K562 (cell line): ENCODE measurements around the gene ALG12. TPM values are rescaled to one million over a fixed set of nuclear protein-coding genes. Genes with fewer than 3 reads are reported as not detected.

Source experiments
- ATAC-seq: fragments of 200-7000 bp; cut with Tn5 transposase; 3 replicates; pipeline ENCODE4 v1.9.1; 2020; ENCODE audit warnings: moderate library complexity
- BruUV-seq: library from RNA; stranded (reverse); fragments of 400-500 nt; replicated peaks from 2 replicates; lab custom pipeline; 2021; lab: Mats Ljungman, UMichigan
- CTCF ChIA-PET: fragments of 300-600 bp; formaldehyde crosslinking; extraction: SDS; loops from one replicate; lab custom pipeline; 2021; ENCODE audit warnings: low intra/inter-chr PET ratio; lab: Yijun Ruan, JAX
- POLR2A ChIA-PET: fragments of 300-600, 350-650 bp; sonication (Branson Sonifier 250); formaldehyde crosslinking; extraction: SDS; loops from one replicate; lab custom pipeline; 2021; ENCODE audit warnings: antibody characterized with exemption, inconsistent platforms; lab: Yijun Ruan, JAX
- DNase-seq, 4 experiments: peaks; one replicate each; pipeline versions ENCODE4 v3.0.0 to v3.0.0-alpha.2; 2011 to 2018; ENCODE audit warnings: low spot score in 3 of 4, mixed read lengths in 3 of 4; ENCODE audit errors: extremely low read depth in 1 of 4
- FAIRE-seq: peaks from 2 replicates; lab custom pipeline; 2011; peaks lifted over from hg19 to GRCh38; lab: Jason Lieb, UNC
- H2AFZ ChIP-seq: 2 replicates; pipeline ENCODE4 v1.6.0; 2011; ENCODE audit warnings: low read depth, low read length, control low read depth, inconsistent platforms
- H3K27ac ChIP-seq: fragments of 200-600 bp; 3 replicates; pipeline ENCODE4 v1.8.0; 2011; ENCODE audit warnings: low read depth, mild to moderate bottlenecking, control low read depth, inconsistent platforms, low read length, moderate library complexity, mixed read lengths; ENCODE audit errors: extremely low read depth
- H3K27me3 ChIP-seq, 2 experiments: fragments of 300-600 bp in 1 of 2; 2 replicates in 1 of 2; 3 replicates in 1 of 2; pipeline versions ENCODE4 v1.6.0 to v1.8.0; 2011; ENCODE audit warnings: inconsistent platforms in 2 of 2, low read length in 2 of 2, mild to moderate bottlenecking in 1 of 2, mixed read lengths in 1 of 2, moderate library complexity in 1 of 2; ENCODE audit not compliant: control insufficient read depth in 2 of 2, insufficient read depth in 2 of 2
- H3K36me3 ChIP-seq: fragments of 300-600 bp; 3 replicates; pipeline ENCODE4 v1.8.0; 2011; ENCODE audit warnings: mild to moderate bottlenecking, low read length, inconsistent platforms; ENCODE audit not compliant: control insufficient read depth, insufficient read depth
- H3K4me1 ChIP-seq, 2 experiments: fragments of 200-600 bp in 1 of 2; replicated peaks in 1 of 2; 2 replicates in 1 of 2; 3 replicates in 1 of 2; pipeline versions ENCODE4 v1.5.1 to v1.8.0; 2011; ENCODE audit warnings: inconsistent platforms in 2 of 2, low read length in 2 of 2, mild to moderate bottlenecking in 1 of 2, mixed read lengths in 1 of 2, moderate library complexity in 1 of 2; ENCODE audit not compliant: control insufficient read depth in 2 of 2, insufficient read depth in 2 of 2
- H3K4me2 ChIP-seq: 2 replicates; pipeline ENCODE4 v1.6.1; 2011; ENCODE audit warnings: low read length, control low read depth, inconsistent platforms, mixed read lengths; ENCODE audit not compliant: insufficient read depth
- H3K4me3 ChIP-seq: fragments of 200-600 bp; sonication (generic), shearing (Covaris generic); 2 replicates; pipeline ENCODE4 v1.5.1; 2016; ENCODE audit warnings: control low read depth, inconsistent platforms
- H3K79me2 ChIP-seq: fragments of 200-600 bp; 3 replicates; pipeline ENCODE4 v1.8.0; 2011; ENCODE audit warnings: low read length, inconsistent platforms; ENCODE audit not compliant: control insufficient read depth, insufficient read depth
- H3K9ac ChIP-seq, 2 experiments: 2 replicates each; pipeline versions ENCODE4 v1.6.0 to v1.6.1; 2011; ENCODE audit warnings: low read depth in 2 of 2, low read length in 2 of 2, control low read depth in 1 of 2, inconsistent platforms in 1 of 2, mild to moderate bottlenecking in 1 of 2, mixed read lengths in 1 of 2; ENCODE audit not compliant: insufficient read depth in 1 of 2
- H3K9me1 ChIP-seq: one replicate; pipeline ENCODE4 v1.6.0; 2011; ENCODE audit warnings: inconsistent platforms, mild to moderate bottlenecking, low read length, moderate library complexity; ENCODE audit not compliant: control insufficient read depth, insufficient read depth
- H3K9me3 ChIP-seq: replicated peaks from 2 replicates; pipeline ENCODE4 v1.5.1; 2011; ENCODE audit warnings: low read depth, low read length, inconsistent platforms; ENCODE audit not compliant: control insufficient read depth, insufficient read depth
- H4K20me1 ChIP-seq: replicated peaks from 2 replicates; pipeline ENCODE4 v1.6.1; 2011; ENCODE audit warnings: low read length, inconsistent platforms, mixed read lengths; ENCODE audit not compliant: control insufficient read depth, insufficient read depth
- BMI1 ChIP-seq: fragments of 150-350 bp; IDR thresholded peaks from 2 replicates; pipeline ENCODE4 v1.6.1; 2014; ENCODE audit warnings: low read length
- GTF2B ChIP-seq: IDR thresholded peaks from 2 replicates; pipeline ENCODE4 v1.6.1; 2011; ENCODE audit not compliant: insufficient read length; ENCODE audit errors: extremely low read depth
- JUN ChIP-seq, 2 experiments: sonication (generic) in 1 of 2; formaldehyde crosslinking in 1 of 2; IDR thresholded peaks; 2 replicates each; pipeline versions ENCODE4 v1.6.1 to v1.8.0; 2012 to 2022; ENCODE audit warnings: borderline replicate concordance in 2 of 2, mild to moderate bottlenecking in 2 of 2, improper control_type of control experiment in 1 of 2, low read depth in 1 of 2, low read length in 1 of 2, missing genetic modification reagents in 1 of 2
- POU5F1 ChIP-seq: fragments of 150-350 bp; IDR thresholded peaks from 2 replicates; pipeline ENCODE4 v1.6.1; 2014; ENCODE audit warnings: borderline replicate concordance, low read length, low read depth, mild to moderate bottlenecking; ENCODE audit not compliant: partially characterized antibody
- SIRT6 ChIP-seq: IDR thresholded peaks from one replicate; pipeline ENCODE4 v1.6.1; 2012; ENCODE audit warnings: low read depth, mild to moderate bottlenecking, control low read depth, inconsistent platforms, low read length, moderate library complexity
- THRAP3 ChIP-seq: fragments of 450-650 bp; IDR thresholded peaks from 2 replicates; pipeline ENCODE4 v1.6.1; 2016; ENCODE audit warnings: mild to moderate bottlenecking, inconsistent platforms, borderline replicate concordance
- TOE1 ChIP-seq, 2 experiments: fragments of 450-650 bp in 1 of 2; sonication (generic) in 1 of 2; formaldehyde crosslinking in 1 of 2; IDR thresholded peaks; 2 replicates each; pipeline versions ENCODE4 v1.7.1 to v1.8.0; 2016 to 2022; ENCODE audit warnings: borderline replicate concordance in 2 of 2, mild to moderate bottlenecking in 2 of 2, antibody characterized with exemption in 1 of 2, inconsistent platforms in 1 of 2, low read depth in 1 of 2, missing genetic modification reagents in 1 of 2, moderate library complexity in 1 of 2
- U2AF2 ChIP-seq: fragments of 200-400 bp; formaldehyde crosslinking; optimal IDR thresholded peaks from 2 replicates; pipeline ENCODE3; 2017; ENCODE audit warnings: low read depth, mild to moderate bottlenecking, low read length
- ZNF282 ChIP-seq: sonication (generic); formaldehyde crosslinking; IDR thresholded peaks from 2 replicates; pipeline ENCODE4 v1.8.1; 2023; ENCODE audit warnings: missing genetic modification reagents
- ZNF41 ChIP-seq: fragments of 250-450 bp; sonication (Bioruptor Pico); conservative IDR thresholded peaks from 2 replicates; pipeline ENCODE4 v1.4.0; 2020; ENCODE audit warnings: mild to moderate bottlenecking
- WGBS: fragments of 100-300 bp; shearing (Covaris generic); methylation state at CpG from one replicate; pipeline ENCODE4 v1.1.6; 2016; ENCODE audit warnings: low coverage, mixed read lengths; ENCODE audit not compliant: insufficient coverage; ENCODE audit errors: missing lambda C conversion rate; 5-methylcytosine and 5-hydroxymethylcytosine counted together
- in situ Hi-C: fragments of 300-500 bp; cut with MboI; formaldehyde crosslinking; loops from 4 replicates; pipeline ENCODE4 v1.15.0; 2018; ENCODE audit warnings: inconsistent platforms, mixed read lengths
- intact Hi-C: fragments of 100-400 bp; cut with micrococcal nuclease; formaldehyde crosslinking; loops from 2 replicates; pipeline ENCODE4 v1.14.2; 2022
- polyA plus RNA-seq, 8 experiments: library from polyadenylated mRNA; depleted of rRNA in 4 of 8; stranded (reverse) in 5 of 8; unstranded in 3 of 8; fragments of >200 nt; fragmentation: Nextera tagmentation in 2 of 8; fragmentation: Illumina TruSeq in 1 of 8; extraction: Ambion mirVana in 2 of 8; extraction: Trizol in 1 of 8; gene quantifications; 2 replicates each; pipeline versions ENCODE4 v1.2.1 to v1.2.3, GENCODE V29; 2011 to 2014; ENCODE audit warnings: inconsistent platforms in 1 of 8, missing spikeins in 1 of 8
- total RNA-seq, 7 experiments: library from RNA; depleted of rRNA in 6 of 7; stranded (reverse); fragments of >200 nt in 6 of 7; fragmentation: Illumina TruSeq in 2 of 7; extraction: Trizol in 2 of 7; gene quantifications; 2 replicates each; pipeline versions ENCODE4 v1.2.1 to v1.2.3, GENCODE V29; 2011 to 2021; ENCODE audit warnings: low replicate concordance in 1 of 7

Gene ALG12
- total and polyA plus RNA-seq, 9 of the 15 experiments (the other 6 are each of a cell fraction or from before 2014, with no cell fraction given), result 0.20 to 8.5 (median 3.4) TPM

GRCh38 chr22:49896201-49896600, 22.0 kb downstream of the ALG12 start:
- TF ChIP-seq POU5F1, result no peak
- TF ChIP-seq THRAP3, result no peak
- no peak for TF ChIP-seq GTF2B
- TF ChIP-seq TOE1 (IDR thresholded peaks at IDR 0.05; ENCODE audit: borderline replicate concordance), result no peak
- TF ChIP-seq TOE1 (CRISPR knock-in tag; IDR thresholded peaks at IDR 0.05; ENCODE audit: borderline replicate concordance, low read depth), result no peak
- TF ChIP-seq U2AF2, result no peak
- no peak for TF ChIP-seq ZNF282 (CRISPR knock-in tag)
- no peak for TF ChIP-seq BMI1
- no peak for TF ChIP-seq ZNF41 (CRISPR knock-in tag)
- TF ChIP-seq JUN (IDR thresholded peaks at IDR 0.05; ENCODE audit: borderline replicate concordance, low read depth, low read length), result no peak
- TF ChIP-seq JUN (CRISPR knock-in tag; IDR thresholded peaks at IDR 0.05; ENCODE audit: borderline replicate concordance), result no peak
- no peak for TF ChIP-seq SIRT6
- Histone ChIP-seq H3K9me3 (0 out of 2 replicates have a peak, but pooled peaks cover under 1% of the 10 kb centered on the region), H3K4me3 (no peak overlapping the region), H2AFZ (no peak overlapping the region), H3K79me2 (no peaks in the 10 kb centered on the region), H3K9ac (no peak overlapping the region), H3K4me2 (no peak overlapping the region), H3K27me3 (no peaks in the 10 kb centered on the region), H3K4me1 (peaks cover 3 to 4% of the 10 kb centered on the region in 2 experiments; a peak in 3 of 5 replicates), H3K36me3 (no peaks in the 10 kb centered on the region), H3K9me1 (no peaks in the 10 kb centered on the region), H4K20me1 (no peaks in the 10 kb centered on the region), H3K27ac (no peak overlapping the region)
- DNase-seq (no peak), ATAC-seq (no peak), FAIRE-seq (no peak)
- in situ Hi-C loops, result no loop called here
- 82% methylated on average over 4 of the region's 5 CpGs for WGBS
- ChIA-PET CTCF (no interaction called here), POLR2A (no interaction called here)
- no TSS peak for BruUV-seq
- intact Hi-C loops, result no loop called here
